Skeletal muscle satellite cell (primary cell): ENCODE measurements around the gene RTN4R.
"Not testable (repeated sequence)": the region's sequence is repeated elsewhere in the genome, so short reads cannot be mapped to it uniquely, and the experiment has no call there.

ENCODE experiments used
- H3K27me3 ChIP-seq: 2 replicates; pipeline ENCODE4 v1.7.0; 2013; ENCODE audit warnings: low read length; ENCODE audit not compliant: control insufficient read depth, insufficient read depth
- H3K36me3 ChIP-seq: 2 replicates; pipeline ENCODE4 v1.7.0; 2013; ENCODE audit warnings: mild to moderate bottlenecking, control low read depth, low read length; ENCODE audit not compliant: insufficient read depth
- H3K4me1 ChIP-seq: 2 replicates; pipeline ENCODE4 v1.7.0; 2013; ENCODE audit warnings: low read length; ENCODE audit not compliant: control insufficient read depth, insufficient read depth
- H3K4me2 ChIP-seq: 2 replicates; pipeline ENCODE4 v1.7.0; 2013; ENCODE audit warnings: mild to moderate bottlenecking, low read length
- H3K4me3 ChIP-seq: 2 replicates; pipeline ENCODE4 v1.7.0; 2013; ENCODE audit warnings: low read length
- H3K9ac ChIP-seq: 2 replicates; pipeline ENCODE4 v1.7.0; 2013; ENCODE audit warnings: mild to moderate bottlenecking, low read depth, low read length, moderate library complexity
- H3K9me3 ChIP-seq: replicated peaks from 2 replicates; pipeline ENCODE4 v1.7.0; 2013; ENCODE audit warnings: mild to moderate bottlenecking, control low read depth, low read length

Gene RTN4R

GRCh38 chr22:20291249-20291586 lies 23.1 kb upstream of the RTN4R start:
- no peaks in the 10 kb centered on the region for H3K4me1 ChIP-seq
- H3K27me3 ChIP-seq: peaks cover 51% of the 10 kb centered on the region
- no peaks in the 10 kb centered on the region for H3K9me3 ChIP-seq
- H3K36me3 ChIP-seq: no peaks in the 10 kb centered on the region
- H3K4me2 ChIP-seq: no peak overlapping the region
- H3K4me3 ChIP-seq: no peak overlapping the region
- no peak overlapping the region for H3K9ac ChIP-seq

GRCh38 chr22:20290578-20291248 lies 22.6 kb upstream of the RTN4R start:
- Histone ChIP-seq H3K4me2 (no peak overlapping the region), H3K9ac (no peak overlapping the region), H3K36me3 (no peaks in the 10 kb centered on the region), H3K9me3 (no peaks in the 10 kb centered on the region), H3K4me3 (no peak overlapping the region), H3K27me3 (peaks cover 48% of the 10 kb centered on the region), H3K4me1 (no peaks in the 10 kb centered on the region)

GRCh38 chr22:20290045-20290392 lies 21.9 kb upstream of the RTN4R start:
- Histone ChIP-seq H3K9me3 (no peaks in the 10 kb centered on the region), H3K36me3 (no peaks in the 10 kb centered on the region), H3K9ac (no peak overlapping the region), H3K4me2 (no peak overlapping the region), H3K4me3 (no peak overlapping the region), H3K27me3 (peaks cover 41% of the 10 kb centered on the region), H3K4me1 (no peaks in the 10 kb centered on the region)

GRCh38 chr22:20289182-20290044 lies 21.3 kb upstream of the RTN4R start:
- H3K4me1 ChIP-seq, H3K4me3 ChIP-seq, H3K9me3 ChIP-seq, H3K36me3 ChIP-seq, H3K4me2 ChIP-seq, H3K9ac ChIP-seq: not testable (repeated sequence)
- peaks cover 39% of the 10 kb centered on the region for H3K27me3 ChIP-seq

- H3K4me3 ChIP-seq, H3K36me3 ChIP-seq, H3K4me2 ChIP-seq, H3K4me1 ChIP-seq, H3K9me3 ChIP-seq, H3K9ac ChIP-seq: not testable (repeated sequence)
- H3K27me3 ChIP-seq: peaks cover 26% of the 10 kb centered on the region
These were observed 18.8 kb upstream of the RTN4R start for GRCh38 chr22:20286784-20287423.

GRCh38 chr22:20286312-20286660 lies 18.2 kb upstream of the RTN4R start:
- not testable (repeated sequence) for H3K9ac ChIP-seq, H3K4me3 ChIP-seq, H3K36me3 ChIP-seq, H3K4me2 ChIP-seq, H3K4me1 ChIP-seq, H3K9me3 ChIP-seq
- peaks cover 20% of the 10 kb centered on the region for H3K27me3 ChIP-seq

GRCh38 chr22:20285473-20286311 lies 17.6 kb upstream of the RTN4R start:
- H3K4me1 ChIP-seq, H3K36me3 ChIP-seq, H3K4me3 ChIP-seq, H3K9me3 ChIP-seq, H3K4me2 ChIP-seq, H3K9ac ChIP-seq: not testable (repeated sequence)
- peaks cover 14% of the 10 kb centered on the region for H3K27me3 ChIP-seq

- no peak overlapping the region for H3K9ac ChIP-seq
- no peak overlapping the region for H3K4me2 ChIP-seq
- no peak overlapping the region for H3K4me3 ChIP-seq
- H3K9me3 ChIP-seq: no peaks in the 10 kb centered on the region
- H3K4me1 ChIP-seq: no peaks in the 10 kb centered on the region
- H3K36me3 ChIP-seq: no peaks in the 10 kb centered on the region
- H3K27me3 ChIP-seq: peaks cover 3% of the 10 kb centered on the region
These were observed 16.5 kb upstream of the RTN4R start for GRCh38 chr22:20284471-20285086.

- Histone ChIP-seq H3K4me1 (no peaks in the 10 kb centered on the region), H3K4me3 (no peak overlapping the region), H3K9me3 (no peaks in the 10 kb centered on the region), H3K27me3 (no peaks in the 10 kb centered on the region), H3K4me2 (no peak overlapping the region), H3K9ac (no peak overlapping the region), H3K36me3 (no peaks in the 10 kb centered on the region)
These were observed 15.6 kb upstream of the RTN4R start for GRCh38 chr22:20283674-20284066.

GRCh38 chr22:20282901-20283673 lies 15.0 kb upstream of the RTN4R start:
- Histone ChIP-seq H3K36me3 (no peaks in the 10 kb centered on the region), H3K4me2 (no peak overlapping the region), H3K9ac (no peak overlapping the region), H3K4me3 (no peak overlapping the region), H3K9me3 (no peaks in the 10 kb centered on the region), H3K4me1 (no peaks in the 10 kb centered on the region), H3K27me3 (no peaks in the 10 kb centered on the region)
